H1 (cell line): ENCODE data around the gene LEMD1.

ENCODE experiments used
- POLR2A ChIP-seq, 2 experiments: IDR thresholded peaks; 1 replicate in 1 of 2; 2 replicates in 1 of 2; pipeline ENCODE4 v1.6.1; 2011; ENCODE audit warnings: low read depth in 2 of 2, low read length in 2 of 2, mild to moderate bottlenecking in 2 of 2; ENCODE audit errors: control extremely low read depth in 1 of 2
- SP2 ChIP-seq: IDR thresholded peaks from 2 replicates; pipeline ENCODE4 v1.6.1; 2012; ENCODE audit warnings: mild to moderate bottlenecking, low read length, inconsistent platforms
- SRF ChIP-seq: IDR thresholded peaks from 2 replicates; pipeline ENCODE4 v1.6.1; 2011; ENCODE audit warnings: mild to moderate bottlenecking, low read depth, low read length, moderate library complexity
- TAF1 ChIP-seq: IDR thresholded peaks from 2 replicates; pipeline ENCODE4 v1.6.1; 2011; ENCODE audit warnings: mild to moderate bottlenecking, low read depth, low read length
- TCF12 ChIP-seq: IDR thresholded peaks from 2 replicates; pipeline ENCODE4 v1.6.1; 2011; ENCODE audit warnings: low read depth, mild to moderate bottlenecking, low read length
- YY1 ChIP-seq: IDR thresholded peaks from 2 replicates; pipeline ENCODE4 v1.6.1; 2011; ENCODE audit warnings: low read depth, mild to moderate bottlenecking, low read length
- TF ChIP-seq, protein P1 (sequence below), 3 experiments: IDR thresholded peaks; 1 replicate in 2 of 3; 2 replicates in 1 of 3; pipeline versions ENCODE4 v1.5.1 to v1.6.1; 2011; ENCODE audit warnings: low read length in 3 of 3, mild to moderate bottlenecking in 3 of 3, inconsistent platforms in 2 of 3, low read depth in 1 of 3, moderate library complexity in 1 of 3; ENCODE audit not compliant: insufficient read depth in 1 of 3; ENCODE audit errors: control extremely low read depth in 1 of 3
- TF ChIP-seq, protein P2 (sequence below): IDR thresholded peaks from 2 replicates; pipeline ENCODE4 v1.6.1; 2011; ENCODE audit warnings: low read length, improper control_type of control experiment

DNA sequence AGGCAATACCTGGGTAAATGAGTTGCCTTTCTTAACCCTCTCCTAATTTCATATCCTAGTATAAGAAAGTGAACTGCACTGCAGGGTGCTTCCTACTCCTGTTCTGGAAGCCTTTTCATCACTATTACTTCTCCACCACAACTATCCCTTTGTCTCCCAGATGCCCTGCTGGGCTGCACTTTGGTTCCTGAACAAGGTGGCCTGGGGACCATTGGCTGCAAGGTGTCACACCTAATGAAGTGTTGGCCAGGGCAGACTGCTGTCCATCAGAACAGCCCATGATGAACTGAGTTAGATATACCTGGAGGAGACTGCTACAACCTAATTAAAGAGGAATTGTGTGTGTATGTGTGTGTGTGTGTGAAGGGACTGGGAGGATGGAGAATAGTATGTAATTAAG, 63.3 kb downstream of the LEMD1 start:
- TF ChIP-seq, protein P1, sequence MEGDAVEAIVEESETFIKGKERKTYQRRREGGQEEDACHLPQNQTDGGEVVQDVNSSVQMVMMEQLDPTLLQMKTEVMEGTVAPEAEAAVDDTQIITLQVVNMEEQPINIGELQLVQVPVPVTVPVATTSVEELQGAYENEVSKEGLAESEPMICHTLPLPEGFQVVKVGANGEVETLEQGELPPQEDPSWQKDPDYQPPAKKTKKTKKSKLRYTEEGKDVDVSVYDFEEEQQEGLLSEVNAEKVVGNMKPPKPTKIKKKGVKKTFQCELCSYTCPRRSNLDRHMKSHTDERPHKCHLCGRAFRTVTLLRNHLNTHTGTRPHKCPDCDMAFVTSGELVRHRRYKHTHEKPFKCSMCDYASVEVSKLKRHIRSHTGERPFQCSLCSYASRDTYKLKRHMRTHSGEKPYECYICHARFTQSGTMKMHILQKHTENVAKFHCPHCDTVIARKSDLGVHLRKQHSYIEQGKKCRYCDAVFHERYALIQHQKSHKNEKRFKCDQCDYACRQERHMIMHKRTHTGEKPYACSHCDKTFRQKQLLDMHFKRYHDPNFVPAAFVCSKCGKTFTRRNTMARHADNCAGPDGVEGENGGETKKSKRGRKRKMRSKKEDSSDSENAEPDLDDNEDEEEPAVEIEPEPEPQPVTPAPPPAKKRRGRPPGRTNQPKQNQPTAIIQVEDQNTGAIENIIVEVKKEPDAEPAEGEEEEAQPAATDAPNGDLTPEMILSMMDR (IDR thresholded peaks at IDR 0.05; ENCODE audit: control extremely low read depth in 1 of 3, insufficient read depth in 1 of 3, low read depth in 1 of 3, low read length in 3 of 3): no peak
- no peak for TF ChIP-seq TAF1
- no peak for TF ChIP-seq POLR2A (IDR thresholded peaks at IDR 0.05; ENCODE audit: control extremely low read depth in 1 of 2, low read depth in 2 of 2, low read length in 2 of 2)
- no peak for TF ChIP-seq SRF
- no peak for TF ChIP-seq SP2
- TF ChIP-seq TCF12: no peak
- TF ChIP-seq, protein P2, sequence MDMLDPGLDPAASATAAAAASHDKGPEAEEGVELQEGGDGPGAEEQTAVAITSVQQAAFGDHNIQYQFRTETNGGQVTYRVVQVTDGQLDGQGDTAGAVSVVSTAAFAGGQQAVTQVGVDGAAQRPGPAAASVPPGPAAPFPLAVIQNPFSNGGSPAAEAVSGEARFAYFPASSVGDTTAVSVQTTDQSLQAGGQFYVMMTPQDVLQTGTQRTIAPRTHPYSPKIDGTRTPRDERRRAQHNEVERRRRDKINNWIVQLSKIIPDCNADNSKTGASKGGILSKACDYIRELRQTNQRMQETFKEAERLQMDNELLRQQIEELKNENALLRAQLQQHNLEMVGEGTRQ: no peak
- no peak for TF ChIP-seq YY1
